Activated naive CD4-positive, alpha-beta T cell treated with anti-CD3 and anti-CD28 coated beads, Interleukin-2, amount 50 U/mL, for 16 hours (primary cell): ENCODE measurements around the gene TMEM117.
"Not testable (repeated sequence)": the region's sequence is repeated elsewhere in the genome, so short reads cannot be mapped to it uniquely, and the experiment has no call there.

Experiments used
- DNase-seq: peaks from one replicate; pipeline ENCODE4 v3.0.0-alpha.2; 2020

Gene TMEM117

GRCh38 chr12:43965899-43966298, 130.0 kb downstream of the TMEM117 start:
- no peak for DNase-seq

GRCh38 chr12:43968736-43969135, 132.9 kb downstream of the TMEM117 start:
- no peak for DNase-seq

- DNase-seq = no peak
Observed at GRCh38 chr12:43969882-43970281, 134.0 kb downstream of the TMEM117 start.

- DNase-seq = no peak
Observed at GRCh38 chr12:43973385-43973784, 137.5 kb downstream of the TMEM117 start.

GRCh38 chr12:43973993-43974392, 138.1 kb downstream of the TMEM117 start:
- no peak for DNase-seq

GRCh38 chr12:43976027-43976426, 140.1 kb downstream of the TMEM117 start:
- no peak for DNase-seq

GRCh38 chr12:43978556-43978955, 142.7 kb downstream of the TMEM117 start:
- DNase-seq = no peak

GRCh38 chr12:43979450-43979849, 143.6 kb downstream of the TMEM117 start:
- no peak for DNase-seq

- no peak for DNase-seq
Observed at GRCh38 chr12:43980627-43981191, 144.8 kb downstream of the TMEM117 start.

GRCh38 chr12:43981726-43982125, 145.8 kb downstream of the TMEM117 start:
- no peak for DNase-seq

GRCh38 chr12:43982544-43982943, 146.7 kb downstream of the TMEM117 start:
- DNase-seq = no peak

GRCh38 chr12:43988838-43989560, 153.1 kb downstream of the TMEM117 start:
- no peak for DNase-seq

- no peak for DNase-seq
Observed at GRCh38 chr12:43992856-43993255, 157.0 kb downstream of the TMEM117 start.

- no peak for DNase-seq
Observed at GRCh38 chr12:44000309-44000952, 164.6 kb downstream of the TMEM117 start.

GRCh38 chr12:44002607-44003006, 166.7 kb downstream of the TMEM117 start:
- DNase-seq = no peak

- no peak for DNase-seq
Observed at GRCh38 chr12:44003721-44004120, 167.8 kb downstream of the TMEM117 start.

GRCh38 chr12:44015333-44015941, 179.6 kb downstream of the TMEM117 start:
- no peak for DNase-seq

- DNase-seq = no peak
Observed at GRCh38 chr12:44017216-44017615, 181.3 kb downstream of the TMEM117 start.

- DNase-seq = no peak
Observed at GRCh38 chr12:44019118-44019517, 183.2 kb downstream of the TMEM117 start.

GRCh38 chr12:44020555-44020954, 184.7 kb downstream of the TMEM117 start:
- no peak for DNase-seq

GRCh38 chr12:44021471-44021971, 185.6 kb downstream of the TMEM117 start:
- no peak for DNase-seq

GRCh38 chr12:44025499-44025898, 189.6 kb downstream of the TMEM117 start:
- DNase-seq = no peak

- DNase-seq = no peak
Observed at GRCh38 chr12:44026046-44026445, 190.2 kb downstream of the TMEM117 start.

- not testable (repeated sequence) for DNase-seq
Observed at GRCh38 chr12:44026926-44027325, 191.0 kb downstream of the TMEM117 start.
